ENCODE measurements around the gene TUBA3D.
A peak's percentile ranks its signal among the peaks of the same experiment; 100 is the strongest.
"Not testable (repeated sequence)": the region's sequence is repeated elsewhere in the genome, so short reads cannot be mapped to it uniquely, and the experiment has no call there.

Gene TUBA3D

GRCh38 chr2:131483981-131484820 lies 8.3 kb downstream of the TUBA3D start:
- H4K20me1 ChIP-seq (ENCODE audit: control insufficient read depth, insufficient read depth, low read depth, low read length); H3K9me3 ChIP-seq (ENCODE audit: control insufficient read depth, insufficient read depth, low read length); H3K4me2 ChIP-seq (ENCODE audit: low read length); H3K27me3 ChIP-seq (ENCODE audit: control insufficient read depth, low read length); H3K4me3 ChIP-seq (ENCODE audit: low read length); H3F3A ChIP-seq (ENCODE audit: control insufficient read depth, insufficient read depth); H3K9me2 ChIP-seq (replicated peaks; ENCODE audit: control insufficient read depth, low read length); H3K27ac ChIP-seq (ENCODE audit: low read depth, low read length); H3K4me1 ChIP-seq (ENCODE audit: control insufficient read depth, low read length): not testable (repeated sequence)
- Histone ChIP-seq H3K79me2 (ENCODE audit: control insufficient read depth, low read length) (peaks cover 43% of the 10 kb centered on the region), H3K36me3 (ENCODE audit: control insufficient read depth, low read length) (peaks cover 33% of the 10 kb centered on the region)

- H3K4me2 ChIP-seq (ENCODE audit: low read length); H3K4me3 ChIP-seq (ENCODE audit: low read length); H3K4me1 ChIP-seq (ENCODE audit: control insufficient read depth, low read length); H3K27me3 ChIP-seq (ENCODE audit: control insufficient read depth, low read length); H3K9me3 ChIP-seq (ENCODE audit: control insufficient read depth, insufficient read depth, low read length); H3K9me2 ChIP-seq (replicated peaks; ENCODE audit: control insufficient read depth, low read length); H3F3A ChIP-seq (ENCODE audit: control insufficient read depth, insufficient read depth); H3K27ac ChIP-seq (ENCODE audit: low read depth, low read length); H4K20me1 ChIP-seq (ENCODE audit: control insufficient read depth, insufficient read depth, low read depth, low read length): not testable (repeated sequence)
- H3K79me2 ChIP-seq (ENCODE audit: control insufficient read depth, low read length) = peaks cover 51% of the 10 kb centered on the region
- H3K36me3 ChIP-seq (ENCODE audit: control insufficient read depth, low read length) = peaks cover 39% of the 10 kb centered on the region
Observed at GRCh38 chr2:131484906-131485460, 9.1 kb downstream of the TUBA3D start.

GRCh38 chr2:131486201-131486902 lies 10.4 kb downstream of the TUBA3D start:
- not testable (repeated sequence) for H3K4me2 ChIP-seq (ENCODE audit: low read length); H3F3A ChIP-seq (ENCODE audit: control insufficient read depth, insufficient read depth); H4K20me1 ChIP-seq (ENCODE audit: control insufficient read depth, insufficient read depth, low read depth, low read length); H3K9me3 ChIP-seq (ENCODE audit: control insufficient read depth, insufficient read depth, low read length); H3K4me3 ChIP-seq (ENCODE audit: low read length); H3K27ac ChIP-seq (ENCODE audit: low read depth, low read length); H3K9me2 ChIP-seq (replicated peaks; ENCODE audit: control insufficient read depth, low read length); H3K27me3 ChIP-seq (ENCODE audit: control insufficient read depth, low read length)
- Histone ChIP-seq H3K4me1 (ENCODE audit: control insufficient read depth, low read length) (peaks cover 13% of the 10 kb centered on the region), H3K36me3 (ENCODE audit: control insufficient read depth, low read length) (peaks cover 53% of the 10 kb centered on the region), H3K79me2 (ENCODE audit: control insufficient read depth, low read length) (peaks cover 65% of the 10 kb centered on the region)

- no peaks in the 10 kb centered on the region for H3K9me2 ChIP-seq (replicated peaks; ENCODE audit: control insufficient read depth, low read length)
- no peaks in the 10 kb centered on the region for H3F3A ChIP-seq (ENCODE audit: control insufficient read depth, insufficient read depth)
- H3K79me2 ChIP-seq (ENCODE audit: control insufficient read depth, low read length) = peaks cover 85% of the 10 kb centered on the region
- H3K4me3 ChIP-seq (ENCODE audit: low read length) = no peak overlapping the region
- H3K27ac ChIP-seq (ENCODE audit: low read depth, low read length) = no peak overlapping the region
- H3K4me1 ChIP-seq (ENCODE audit: control insufficient read depth, low read length) = peaks cover 13% of the 10 kb centered on the region
- H3K27me3 ChIP-seq (ENCODE audit: control insufficient read depth, low read length) = no peaks in the 10 kb centered on the region
- no peaks in the 10 kb centered on the region for H4K20me1 ChIP-seq (ENCODE audit: control insufficient read depth, insufficient read depth, low read depth, low read length)
- peaks cover 57% of the 10 kb centered on the region for H3K36me3 ChIP-seq (ENCODE audit: control insufficient read depth, low read length)
- no peaks in the 10 kb centered on the region for H3K9me3 ChIP-seq (ENCODE audit: control insufficient read depth, insufficient read depth, low read length)
- H3K4me2 ChIP-seq (ENCODE audit: low read length) = no peak overlapping the region
- no peak for TF ChIP-seq EZH2phosphoT487 (IDR thresholded peaks at IDR 0.05; ENCODE audit: borderline replicate concordance, low read length)
- no peak for TF ChIP-seq CTCF (IDR thresholded peaks at IDR 0.05; ENCODE audit: low read depth, low read length, poor library complexity, severe bottlenecking)
Observed at GRCh38 chr2:131488306-131489205, 12.6 kb downstream of the TUBA3D start.

GRCh38 chr2:131490616-131491468 lies 14.9 kb downstream of the TUBA3D start:
- not testable (repeated sequence) for H3K27me3 ChIP-seq (ENCODE audit: control insufficient read depth, low read length); H3F3A ChIP-seq (ENCODE audit: control insufficient read depth, insufficient read depth); H3K9me3 ChIP-seq (ENCODE audit: control insufficient read depth, insufficient read depth, low read length); H3K9me2 ChIP-seq (replicated peaks; ENCODE audit: control insufficient read depth, low read length); H4K20me1 ChIP-seq (ENCODE audit: control insufficient read depth, insufficient read depth, low read depth, low read length)
- Histone ChIP-seq H3K79me2 (ENCODE audit: control insufficient read depth, low read length) (peaks cover 98% of the 10 kb centered on the region), H3K36me3 (ENCODE audit: control insufficient read depth, low read length) (peaks cover 66% of the 10 kb centered on the region), H3K4me3 (ENCODE audit: low read length) (peak overlapping the region; percentile 90), H3K27ac (ENCODE audit: low read depth, low read length) (peak overlapping the region; percentile 75), H3K4me2 (ENCODE audit: low read length) (peak overlapping the region; percentile 73), H3K4me1 (ENCODE audit: control insufficient read depth, low read length) (peaks cover 32% of the 10 kb centered on the region)

- peaks cover 98% of the 10 kb centered on the region for H3K79me2 ChIP-seq (ENCODE audit: control insufficient read depth, low read length)
- not testable (repeated sequence) for H3K9me3 ChIP-seq (ENCODE audit: control insufficient read depth, insufficient read depth, low read length); H3K9me2 ChIP-seq (replicated peaks; ENCODE audit: control insufficient read depth, low read length); H4K20me1 ChIP-seq (ENCODE audit: control insufficient read depth, insufficient read depth, low read depth, low read length); H3K27me3 ChIP-seq (ENCODE audit: control insufficient read depth, low read length); H3F3A ChIP-seq (ENCODE audit: control insufficient read depth, insufficient read depth)
- H3K36me3 ChIP-seq (ENCODE audit: control insufficient read depth, low read length) = peaks cover 67% of the 10 kb centered on the region
- peaks cover 36% of the 10 kb centered on the region for H3K4me1 ChIP-seq (ENCODE audit: control insufficient read depth, low read length)
- peak overlapping the region; percentile 73 for H3K4me2 ChIP-seq (ENCODE audit: low read length)
- peak overlapping the region; percentile 75 for H3K27ac ChIP-seq (ENCODE audit: low read depth, low read length)
- peak overlapping the region; percentile 90 for H3K4me3 ChIP-seq (ENCODE audit: low read length)
Observed at GRCh38 chr2:131491469-131491836, 15.5 kb downstream of the TUBA3D start.

Measured in DOHH2 (cell line).